PFSK-1 (cell line): Measurements from ENCODE around the gene SLC2A4RG.

Experiments used
- POLR2AphosphoS5 ChIP-seq: IDR thresholded peaks from 2 replicates; pipeline ENCODE4 v1.6.1; 2012; ENCODE audit warnings: low read depth, mild to moderate bottlenecking, control low read depth, low read length, moderate library complexity
- TAF1 ChIP-seq: IDR thresholded peaks from 2 replicates; pipeline ENCODE4 v1.6.1; 2012; ENCODE audit warnings: low read length, control low read depth, borderline replicate concordance; ENCODE audit not compliant: insufficient read depth

DNA sequence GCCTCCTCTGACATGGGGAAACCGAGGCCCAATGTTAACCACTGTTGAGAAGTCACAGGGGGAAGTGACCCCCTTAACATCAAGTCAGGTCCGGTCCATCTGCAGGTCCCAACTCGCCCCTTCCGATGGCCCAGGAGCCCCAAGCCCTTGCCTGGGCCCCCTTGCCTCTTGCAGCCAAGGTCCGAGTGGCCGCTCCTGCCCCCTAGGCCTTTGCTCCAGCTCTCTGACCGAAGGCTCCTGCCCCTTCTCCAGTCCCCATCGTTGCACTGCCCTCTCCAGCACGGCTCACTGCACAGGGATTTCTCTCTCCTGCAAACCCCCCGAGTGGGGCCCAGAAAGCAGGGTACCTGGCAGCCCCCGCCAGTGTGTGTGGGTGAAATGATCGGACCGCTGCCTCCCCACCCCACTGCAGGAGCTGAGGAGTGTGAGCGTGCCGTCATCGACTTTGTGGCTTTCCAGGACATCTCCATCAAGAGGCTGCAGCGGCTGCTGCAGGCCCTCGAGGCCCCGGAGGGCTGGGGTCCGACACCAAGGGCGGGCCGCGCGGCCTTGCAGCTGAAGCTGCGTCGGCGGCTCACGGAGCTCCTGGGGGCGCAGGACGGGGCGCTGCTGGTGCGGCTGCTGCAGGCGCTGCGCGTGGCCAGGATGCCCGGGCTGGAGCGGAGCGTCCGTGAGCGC is 41.6 kb upstream of the SLC2A4RG start:
- no peak for TF ChIP-seq POLR2AphosphoS5
- TF ChIP-seq TAF1 = no peak
